ENCODE data around the gene INTS7. TPM values are rescaled to one million over a fixed set of nuclear protein-coding genes. Genes with fewer than 3 reads are reported as not detected.
"Not testable (repeated sequence)": the region's sequence is repeated elsewhere in the genome, so short reads cannot be mapped to it uniquely, and the experiment has no call there.

INTS7 gene
- total RNA-seq, 1 donor from 2014 or later: 20.7 TPM

- Histone ChIP-seq H3K36me3 (no peaks in the 10 kb centered on the region), H3K4me2 (no peak overlapping the region), H3K27me3 (no peaks in the 10 kb centered on the region), H3K9me3 (ENCODE audit: low read depth) (no peaks in the 10 kb centered on the region), H3K27ac (no peak overlapping the region), H3K4me3 (no peak overlapping the region), H3F3A (ENCODE audit: low read depth) (peaks cover 1% of the 10 kb centered on the region), H3K9ac (no peak overlapping the region), H2AFZ (replicated peaks) (no peak overlapping the region), H3K79me2 (ENCODE audit: low read depth) (no peaks in the 10 kb centered on the region), H4K20me1 (ENCODE audit: low read depth) (no peaks in the 10 kb centered on the region), H3K4me1 (no peaks in the 10 kb centered on the region)
- Mint-ChIP-seq H3K27me3 (ENCODE audit: insufficient read depth, low read depth) (no peaks in the 10 kb centered on the region), H3K36me3 (peaks cover 13% of the 10 kb centered on the region), H3K9me3 (no peaks in the 10 kb centered on the region), H3K4me1 (no peaks in the 10 kb centered on the region), H3K27ac (no peak overlapping the region), H3K4me3 (no peak overlapping the region)
- no peak for DNase-seq (ENCODE audit: low spot score)
- TF ChIP-seq CTCF (IDR thresholded peaks at IDR 0.05) (no peak), EZH2 (IDR thresholded peaks at IDR 0.05) (no peak), EZH2phosphoT487 (IDR thresholded peaks at IDR 0.05) (no peak)
Observed at GRCh38 chr1:211939876-211940468, 95.4 kb downstream of the INTS7 start.

GRCh38 chr1:211938561-211938997 lies 96.8 kb downstream of the INTS7 start:
- Mint-ChIP-seq H3K36me3 (peaks cover 13% of the 10 kb centered on the region), H3K27me3 (ENCODE audit: insufficient read depth, low read depth) (no peaks in the 10 kb centered on the region), H3K27ac (no peak overlapping the region), H3K4me1 (no peaks in the 10 kb centered on the region), H3K4me3 (no peak overlapping the region), H3K9me3 (no peaks in the 10 kb centered on the region)
- H3F3A ChIP-seq (ENCODE audit: low read depth): peaks cover 3% of the 10 kb centered on the region
- H3K36me3 ChIP-seq: no peaks in the 10 kb centered on the region
- no peaks in the 10 kb centered on the region for H4K20me1 ChIP-seq (ENCODE audit: low read depth)
- no peaks in the 10 kb centered on the region for H3K4me1 ChIP-seq
- H3K9ac ChIP-seq: no peak overlapping the region
- H3K27ac ChIP-seq: no peak overlapping the region
- H3K4me2 ChIP-seq: no peak overlapping the region
- no peaks in the 10 kb centered on the region for H3K79me2 ChIP-seq (ENCODE audit: low read depth)
- H3K4me3 ChIP-seq: no peak overlapping the region
- H3K9me3 ChIP-seq (ENCODE audit: low read depth): no peaks in the 10 kb centered on the region
- no peak for DNase-seq (ENCODE audit: low spot score)
- TF ChIP-seq CTCF (IDR thresholded peaks at IDR 0.05): no peak
- TF ChIP-seq EZH2 (IDR thresholded peaks at IDR 0.05): no peak
- TF ChIP-seq EZH2phosphoT487 (IDR thresholded peaks at IDR 0.05): no peak
- H2AFZ ChIP-seq (replicated peaks): no peak overlapping the region
- H3K27me3 ChIP-seq: no peaks in the 10 kb centered on the region

- H3K9ac ChIP-seq; H3K27ac Mint-ChIP-seq; DNase-seq (ENCODE audit: low spot score); H3K4me1 ChIP-seq; H3K4me1 Mint-ChIP-seq; H3K4me3 ChIP-seq; H3K9me3 ChIP-seq (ENCODE audit: low read depth); H2AFZ ChIP-seq (replicated peaks); H3K27ac ChIP-seq; H3K27me3 ChIP-seq; H3F3A ChIP-seq (ENCODE audit: low read depth); H3K27me3 Mint-ChIP-seq (ENCODE audit: insufficient read depth, low read depth); H4K20me1 ChIP-seq (ENCODE audit: low read depth); H3K9me3 Mint-ChIP-seq; H3K36me3 ChIP-seq; H3K79me2 ChIP-seq (ENCODE audit: low read depth); H3K4me3 Mint-ChIP-seq; H3K4me2 ChIP-seq: not testable (repeated sequence)
- peaks cover 11% of the 10 kb centered on the region for H3K36me3 Mint-ChIP-seq
Observed at GRCh38 chr1:211937422-211937821, 97.9 kb downstream of the INTS7 start.

GRCh38 chr1:211935448-211935970 lies 99.8 kb downstream of the INTS7 start:
- Histone ChIP-seq H3K27me3 (no peaks in the 10 kb centered on the region), H3K36me3 (no peaks in the 10 kb centered on the region), H3K79me2 (ENCODE audit: low read depth) (no peaks in the 10 kb centered on the region), H3K9ac (no peak overlapping the region), H3K4me1 (no peaks in the 10 kb centered on the region), H3K9me3 (ENCODE audit: low read depth) (no peaks in the 10 kb centered on the region), H3F3A (ENCODE audit: low read depth) (peaks cover 3% of the 10 kb centered on the region), H3K4me2 (no peak overlapping the region), H3K27ac (no peak overlapping the region), H4K20me1 (ENCODE audit: low read depth) (no peaks in the 10 kb centered on the region), H2AFZ (replicated peaks) (no peak overlapping the region), H3K4me3 (no peak overlapping the region)
- no peak for TF ChIP-seq CTCF (IDR thresholded peaks at IDR 0.05)
- TF ChIP-seq EZH2 (IDR thresholded peaks at IDR 0.05): no peak
- no peak for TF ChIP-seq EZH2phosphoT487 (IDR thresholded peaks at IDR 0.05)
- Mint-ChIP-seq H3K4me3 (no peak overlapping the region), H3K9me3 (no peaks in the 10 kb centered on the region), H3K36me3 (peaks cover 2% of the 10 kb centered on the region), H3K4me1 (peaks cover 4% of the 10 kb centered on the region), H3K27me3 (ENCODE audit: insufficient read depth, low read depth) (no peaks in the 10 kb centered on the region), H3K27ac (peak overlapping the region; percentile 12)
- DNase-seq (ENCODE audit: low spot score): no peak

Data from neural progenitor cell (in vitro differentiated cells).